ENCODE measurements around the gene SNPH. TPM values are rescaled to one million over a fixed set of nuclear protein-coding genes. Genes with fewer than 3 reads are reported as not detected.
"Not testable (repeated sequence)": the region's sequence is repeated elsewhere in the genome, so short reads cannot be mapped to it uniquely, and the experiment has no call there.

Gene SNPH
- total RNA-seq, 1 donor from 2014 or later = 4.3 TPM

- intact Hi-C loops (cut with DNase I) = no loop called here
- DNase-seq (no peak), ATAC-seq (no peak)
- no peaks in the 10 kb centered on the region for H3K36me3 ChIP-seq
- no peak for TF ChIP-seq CTCF (IDR thresholded peaks at IDR 0.05)
- no peaks in the 10 kb centered on the region for H3K9me3 ChIP-seq
- no peaks in the 10 kb centered on the region for H3K4me1 ChIP-seq
- H3K27me3 ChIP-seq = no peaks in the 10 kb centered on the region
- H3K4me3 ChIP-seq = no peak overlapping the region
- H3K27ac ChIP-seq = no peak overlapping the region
Observed at GRCh38 chr20:1242099-1242498, 24.0 kb upstream of the SNPH start.

- TF ChIP-seq CTCF (IDR thresholded peaks at IDR 0.05) = no peak
- Histone ChIP-seq H3K36me3 (no peaks in the 10 kb centered on the region), H3K9me3 (no peaks in the 10 kb centered on the region), H3K4me1 (no peaks in the 10 kb centered on the region), H3K27ac (no peak overlapping the region), H3K4me3 (no peak overlapping the region), H3K27me3 (no peaks in the 10 kb centered on the region)
- DNase-seq = no peak
- intact Hi-C loops (cut with DNase I) = no loop called here
- ATAC-seq = no peak
Observed at GRCh38 chr20:1242530-1242929, 23.6 kb upstream of the SNPH start.

GRCh38 chr20:1245578-1245977, 20.5 kb upstream of the SNPH start:
- Histone ChIP-seq H3K4me1 (no peaks in the 10 kb centered on the region), H3K27me3 (no peaks in the 10 kb centered on the region), H3K9me3 (no peaks in the 10 kb centered on the region), H3K4me3 (no peak overlapping the region), H3K36me3 (no peaks in the 10 kb centered on the region), H3K27ac (no peak overlapping the region)
- no peak for TF ChIP-seq CTCF (IDR thresholded peaks at IDR 0.05)
- ATAC-seq = no peak
- intact Hi-C loops (cut with DNase I) = no loop called here
- DNase-seq = no peak

- H3K4me1 ChIP-seq = no peaks in the 10 kb centered on the region
- no peak for ATAC-seq
- no peak for TF ChIP-seq CTCF (IDR thresholded peaks at IDR 0.05)
- H3K36me3 ChIP-seq = no peaks in the 10 kb centered on the region
- no peaks in the 10 kb centered on the region for H3K27me3 ChIP-seq
- intact Hi-C loops (cut with DNase I) = no loop called here
- DNase-seq = no peak
- no peaks in the 10 kb centered on the region for H3K9me3 ChIP-seq
- no peak overlapping the region for H3K4me3 ChIP-seq
- H3K27ac ChIP-seq = no peak overlapping the region
Observed at GRCh38 chr20:1247689-1248088, 18.4 kb upstream of the SNPH start.

- H3K4me3 ChIP-seq; H3K27me3 ChIP-seq; H3K36me3 ChIP-seq; H3K4me1 ChIP-seq; DNase-seq; H3K27ac ChIP-seq; H3K9me3 ChIP-seq; intact Hi-C loops (cut with DNase I); ATAC-seq: not testable (repeated sequence)
Observed at GRCh38 chr20:1250282-1250681, 15.8 kb upstream of the SNPH start.

- H3K4me3 ChIP-seq = no peak overlapping the region
- H3K9me3 ChIP-seq = no peaks in the 10 kb centered on the region
- intact Hi-C loops (cut with DNase I) = no loop called here
- DNase-seq (no peak), ATAC-seq (no peak)
- peaks cover 8% of the 10 kb centered on the region for H3K27me3 ChIP-seq
- H3K36me3 ChIP-seq = no peaks in the 10 kb centered on the region
- no peak overlapping the region for H3K27ac ChIP-seq
- no peak for TF ChIP-seq CTCF (IDR thresholded peaks at IDR 0.05)
- H3K4me1 ChIP-seq = no peaks in the 10 kb centered on the region
Observed at GRCh38 chr20:1252416-1252815, 13.7 kb upstream of the SNPH start.
